ENCODE results near the gene ALKBH4. TPM values are rescaled to one million over a fixed set of nuclear protein-coding genes. Genes with fewer than 3 reads are reported as not detected.

Gene ALKBH4
- polyA plus RNA-seq, 2 of the 4 experiments (the other 2 are of a cell fraction), result 4.0 to 8.8 TPM

- H3K27ac ChIP-seq, result no peak overlapping the region
- no peak for DNase-seq (ENCODE audit: low read depth in 1 of 2, low spot score in 1 of 2)
- no peak overlapping the region for H3K4me3 ChIP-seq
- no peaks in the 10 kb centered on the region for H3K9me3 ChIP-seq
- no peak overlapping the region for H3K4me2 ChIP-seq
- no peak for FAIRE-seq
- ATAC-seq, result no peak; a peak in 1 of 6 replicates
- CTCF ChIA-PET, result interaction anchor here (1.3 kb wide), 1 partner anchor 15 kb away, joined by 4 read pairs; no protein-coding TSS in a partner anchor
- POLR2A ChIA-PET, result no interaction called here
- 89% methylated on average over 4 of the region's 6 CpGs for WGBS (ENCODE audit: missing lambda C conversion rate)
- TF ChIP-seq SREBF2 (IDR thresholded peaks at IDR 0.05) (no peak), SMC3 (IDR thresholded peaks at IDR 0.05) (no peak), ESRRA (IDR thresholded peaks at IDR 0.05; ENCODE audit: borderline replicate concordance, low read length) (no peak)
- TF ChIP-seq, protein P1, sequence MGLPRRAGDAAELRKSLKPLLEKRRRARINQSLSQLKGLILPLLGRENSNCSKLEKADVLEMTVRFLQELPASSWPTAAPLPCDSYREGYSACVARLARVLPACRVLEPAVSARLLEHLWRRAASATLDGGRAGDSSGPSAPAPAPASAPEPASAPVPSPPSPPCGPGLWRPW (IDR thresholded peaks at IDR 0.05), result no peak
- no peaks in the 10 kb centered on the region for H3K4me1 ChIP-seq
Measured at GRCh38 chr7:102471791-102472125, 7.1 kb upstream of the ALKBH4 start.

GRCh38 chr7:102469972-102470825 lies 5.5 kb upstream of the ALKBH4 start:
- FAIRE-seq (no peak), ATAC-seq (no peak), DNase-seq (ENCODE audit: low read depth in 1 of 2, low spot score in 1 of 2) (no peak)
- POLR2A ChIA-PET, result no interaction called here
- CTCF ChIA-PET, result interaction anchor here (1.3 kb wide), 1 partner anchor 13 kb away, joined by 4 read pairs; no protein-coding TSS in a partner anchor
- Histone ChIP-seq H3K9me3 (no peaks in the 10 kb centered on the region), H3K4me2 (no peak overlapping the region), H3K4me1 (0 out of 3 replicates have a peak, but pooled peaks cover 4% of the 10 kb centered on the region), H3K27ac (no peak overlapping the region), H3K4me3 (no peak overlapping the region)
- 80% methylated on average over 17 of the region's 20 CpGs for WGBS (ENCODE audit: missing lambda C conversion rate)
- no peak for TF ChIP-seq NFE2L2 (conservative IDR thresholded peaks at IDR 0.05; ENCODE audit: low read length)
- no peak for TF ChIP-seq GATA3 (IDR thresholded peaks at IDR 0.05; ENCODE audit: borderline replicate concordance)
- TF ChIP-seq MYC (IDR thresholded peaks at IDR 0.05; ENCODE audit: borderline replicate concordance, low read length), result no peak
- TF ChIP-seq, protein P2, sequence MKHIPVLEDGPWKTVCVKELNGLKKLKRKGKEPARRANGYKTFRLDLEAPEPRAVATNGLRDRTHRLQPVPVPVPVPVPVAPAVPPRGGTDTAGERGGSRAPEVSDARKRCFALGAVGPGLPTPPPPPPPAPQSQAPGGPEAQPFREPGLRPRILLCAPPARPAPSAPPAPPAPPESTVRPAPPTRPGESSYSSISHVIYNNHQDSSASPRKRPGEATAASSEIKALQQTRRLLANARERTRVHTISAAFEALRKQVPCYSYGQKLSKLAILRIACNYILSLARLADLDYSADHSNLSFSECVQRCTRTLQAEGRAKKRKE (CRISPR knock-in tag; IDR thresholded peaks at IDR 0.05; ENCODE audit: low read depth), result no peak
- TF ChIP-seq, protein P1 (IDR thresholded peaks at IDR 0.05), result no peak
- TF ChIP-seq PHF8 (IDR thresholded peaks at IDR 0.05; ENCODE audit: borderline replicate concordance, low read depth), result no peak
- no peak for TF ChIP-seq CEBPB (IDR thresholded peaks at IDR 0.05)
- TF ChIP-seq BHLHE40 (IDR thresholded peaks at IDR 0.05; ENCODE audit: low read depth, low read length), result no peak
- TF ChIP-seq RAD21 (conservative IDR thresholded peaks at IDR 0.05 in 1 of 2, IDR thresholded peaks at IDR 0.05 in 1 of 2), result no peak
- no peak for TF ChIP-seq E2F6 (IDR thresholded peaks at IDR 0.05; ENCODE audit: borderline replicate concordance, low read depth)
- TF ChIP-seq RCOR1 (IDR thresholded peaks at IDR 0.05; ENCODE audit: low read depth, low read length), result no peak
- TF ChIP-seq, protein P3, sequence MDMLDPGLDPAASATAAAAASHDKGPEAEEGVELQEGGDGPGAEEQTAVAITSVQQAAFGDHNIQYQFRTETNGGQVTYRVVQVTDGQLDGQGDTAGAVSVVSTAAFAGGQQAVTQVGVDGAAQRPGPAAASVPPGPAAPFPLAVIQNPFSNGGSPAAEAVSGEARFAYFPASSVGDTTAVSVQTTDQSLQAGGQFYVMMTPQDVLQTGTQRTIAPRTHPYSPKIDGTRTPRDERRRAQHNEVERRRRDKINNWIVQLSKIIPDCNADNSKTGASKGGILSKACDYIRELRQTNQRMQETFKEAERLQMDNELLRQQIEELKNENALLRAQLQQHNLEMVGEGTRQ (IDR thresholded peaks at IDR 0.05), result no peak
- TF ChIP-seq CHD4 (IDR thresholded peaks at IDR 0.05; ENCODE audit: borderline replicate concordance), result no peak
- TF ChIP-seq FOXS1 (CRISPR knock-in tag; IDR thresholded peaks at IDR 0.05), result no peak
- no peak for TF ChIP-seq ZC3H11A (IDR thresholded peaks at IDR 0.05)
- TF ChIP-seq POLR2AphosphoS2 (conservative IDR thresholded peaks at IDR 0.05; ENCODE audit: low read length), result no peak
- TF ChIP-seq ZNF302 (CRISPR knock-in tag; IDR thresholded peaks at IDR 0.05), result no peak
- no peak for TF ChIP-seq HEYL (CRISPR knock-in tag; IDR thresholded peaks at IDR 0.05)
- no peak for TF ChIP-seq REST (IDR thresholded peaks at IDR 0.05)
